ENCODE data around the gene DYRK2.

DYRK2 gene

GRCh38 chr12:67693894-67694293, 45.3 kb downstream of the DYRK2 start:
- TF ChIP-seq CTCF (IDR thresholded peaks at IDR 0.05; ENCODE audit: low read depth, low read length) = no peak
- DNase-seq (ENCODE audit: extremely low read depth, low read depth) = no peak

- TF ChIP-seq CTCF (IDR thresholded peaks at IDR 0.05; ENCODE audit: low read depth, low read length) = no peak
- no peak for DNase-seq (ENCODE audit: extremely low read depth, low read depth)
Observed at GRCh38 chr12:67694306-67694900, 45.9 kb downstream of the DYRK2 start.

GRCh38 chr12:67695974-67696373, 47.4 kb downstream of the DYRK2 start:
- no peak for DNase-seq (ENCODE audit: extremely low read depth, low read depth)
- TF ChIP-seq CTCF (IDR thresholded peaks at IDR 0.05; ENCODE audit: low read depth, low read length) = no peak

DNA sequence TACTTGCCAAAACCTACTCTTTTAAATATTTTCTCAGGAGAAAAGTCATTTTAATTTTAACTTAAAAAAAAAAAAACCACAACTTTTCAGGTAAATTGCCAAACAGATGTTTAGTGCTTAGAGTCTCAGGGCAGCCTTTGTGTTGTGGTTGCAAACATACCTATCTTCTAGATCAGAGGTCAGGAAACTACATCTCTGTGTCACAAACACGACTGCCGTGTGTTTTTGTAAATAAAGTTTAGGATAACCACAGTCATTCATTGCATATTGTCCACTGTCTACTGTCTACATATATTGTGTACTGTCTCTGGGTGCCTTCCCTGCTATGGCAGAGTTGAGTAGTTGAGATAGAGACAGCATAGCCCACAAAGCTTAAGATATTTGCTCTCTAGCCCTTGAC, 48.9 kb downstream of the DYRK2 start:
- no peak for TF ChIP-seq CTCF (IDR thresholded peaks at IDR 0.05; ENCODE audit: low read depth, low read length)
- no peak for DNase-seq (ENCODE audit: extremely low read depth, low read depth)

DNA sequence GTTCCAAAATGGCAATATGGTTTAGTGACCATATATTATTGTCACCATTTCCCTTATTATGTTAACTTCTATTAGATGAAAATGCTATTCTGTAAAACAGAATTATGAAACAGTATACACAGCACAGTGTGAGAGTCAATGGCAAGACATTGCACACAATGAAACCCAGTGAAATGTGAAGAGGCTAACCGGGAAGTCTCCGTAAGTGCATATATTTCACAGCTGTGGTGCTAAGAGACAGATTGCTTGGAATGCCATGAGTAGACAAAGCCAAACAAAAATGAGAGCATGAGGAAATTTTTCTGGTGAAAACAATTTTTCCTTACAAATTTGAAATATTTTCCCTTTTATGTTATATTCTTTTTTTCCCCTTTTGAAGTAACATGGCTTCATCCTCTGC, 49.4 kb downstream of the DYRK2 start:
- TF ChIP-seq CTCF (IDR thresholded peaks at IDR 0.05; ENCODE audit: low read depth, low read length) = no peak
- DNase-seq (ENCODE audit: extremely low read depth, low read depth) = no peak

- TF ChIP-seq CTCF (IDR thresholded peaks at IDR 0.05; ENCODE audit: low read depth, low read length) = no peak
- DNase-seq (ENCODE audit: extremely low read depth, low read depth) = no peak
Observed at GRCh38 chr12:67698672-67699581, 50.4 kb downstream of the DYRK2 start.

DNA sequence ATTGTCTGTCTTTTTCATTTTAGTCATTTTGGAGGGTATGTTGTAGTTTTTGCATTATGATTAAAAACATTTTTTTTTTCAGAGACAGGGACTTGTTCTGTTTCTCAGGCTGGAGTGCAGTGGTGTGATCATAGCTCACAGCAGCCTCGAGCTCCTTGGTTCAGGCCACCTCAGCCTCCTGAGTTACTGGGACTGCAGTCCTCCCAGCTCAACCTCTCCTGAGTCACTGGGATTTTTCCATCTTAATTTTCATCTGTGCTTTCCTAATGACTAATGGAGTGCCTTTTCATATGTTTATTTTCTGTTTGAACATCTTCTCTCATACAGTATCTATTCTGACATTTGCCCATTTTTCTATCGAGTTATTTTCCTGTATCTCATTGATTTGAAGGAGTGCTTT, 52.6 kb downstream of the DYRK2 start:
- no peak for TF ChIP-seq CTCF (IDR thresholded peaks at IDR 0.05; ENCODE audit: low read depth, low read length)

More for the DNA sequence above, 52.6 kb downstream of the DYRK2 start:
- DNase-seq (ENCODE audit: extremely low read depth, low read depth) = no peak

All from AG09319 (cell line).